GM19397 (cell line): ENCODE data around the gene TTLL5.

Source experiments
- ATAC-seq: cut with Tn5 transposase; IDR thresholded peaks from one replicate; pipeline ENCODE4 v1.9.1; 2021; ENCODE audit warnings: mild to moderate bottlenecking, moderate library complexity; ENCODE audit not compliant: unreplicated experiment

Gene TTLL5

DNA sequence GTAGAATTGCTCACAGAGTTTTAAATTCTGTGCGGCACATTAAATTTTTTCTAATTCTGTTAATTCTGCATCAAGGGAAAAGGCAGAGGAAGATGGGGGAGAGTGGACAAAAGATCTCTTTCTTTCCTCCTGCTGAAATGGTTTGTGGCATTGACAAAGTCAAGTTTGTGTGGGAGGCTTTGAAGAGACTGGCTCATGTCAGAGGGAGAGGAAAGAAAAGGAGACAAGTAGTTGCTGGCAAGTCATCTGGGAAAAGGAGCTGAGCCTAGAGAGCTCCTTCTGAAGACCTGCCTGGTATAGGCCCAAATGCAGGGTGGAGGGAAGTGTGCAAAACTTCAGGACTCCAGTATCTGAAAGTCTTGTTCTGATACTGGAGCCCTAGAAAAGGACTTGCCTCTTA lies 36.3 kb downstream of the TTLL5 start:
- no peak for ATAC-seq

- no peak for ATAC-seq
These were observed 36.9 kb downstream of the TTLL5 start for GRCh38 chr14:75697918-75698317.

DNA sequence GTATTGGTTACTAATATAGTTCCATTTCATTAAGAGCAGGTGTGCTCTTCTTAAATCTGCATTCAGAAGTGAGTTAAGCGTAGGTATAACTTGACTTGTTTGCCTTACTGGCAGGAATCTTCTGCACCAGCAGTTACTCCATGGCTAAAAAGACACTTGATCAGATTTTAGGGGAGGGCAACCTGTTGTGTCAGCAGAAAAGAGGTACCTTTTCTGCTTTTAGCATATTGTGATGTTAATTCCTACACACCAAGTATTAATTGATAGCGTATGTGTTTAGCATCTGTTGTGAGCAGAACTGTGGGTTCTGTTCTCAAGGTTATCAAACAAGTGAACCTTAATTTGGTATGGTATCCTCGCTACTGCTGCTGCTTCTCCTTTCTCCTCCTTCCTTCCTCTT lies 38.3 kb downstream of the TTLL5 start:
- ATAC-seq: no peak

GRCh38 chr14:75700295-75700694 lies 39.2 kb downstream of the TTLL5 start:
- ATAC-seq: no peak

DNA sequence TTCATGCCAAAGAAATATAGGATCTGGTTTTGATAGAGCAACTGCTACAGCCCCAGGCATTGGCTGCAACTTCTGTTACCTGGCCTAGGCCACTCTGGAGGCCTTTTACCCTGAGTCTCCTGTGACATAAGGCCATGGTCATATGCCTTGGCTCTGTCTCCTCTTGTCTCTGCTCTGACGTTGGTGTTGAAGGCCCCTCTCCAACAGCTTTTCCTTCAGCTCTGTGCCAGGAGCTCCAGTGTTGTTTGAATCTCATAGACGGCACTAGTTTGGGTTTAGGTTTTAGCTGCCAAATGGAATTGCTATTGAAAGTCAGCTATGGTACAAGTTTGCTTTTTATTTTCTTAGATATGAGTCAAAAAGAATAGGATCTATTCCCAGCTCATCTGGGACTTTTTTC lies 41.1 kb downstream of the TTLL5 start:
- no peak for ATAC-seq

GRCh38 chr14:75702616-75703261 lies 41.7 kb downstream of the TTLL5 start:
- no peak for ATAC-seq

DNA sequence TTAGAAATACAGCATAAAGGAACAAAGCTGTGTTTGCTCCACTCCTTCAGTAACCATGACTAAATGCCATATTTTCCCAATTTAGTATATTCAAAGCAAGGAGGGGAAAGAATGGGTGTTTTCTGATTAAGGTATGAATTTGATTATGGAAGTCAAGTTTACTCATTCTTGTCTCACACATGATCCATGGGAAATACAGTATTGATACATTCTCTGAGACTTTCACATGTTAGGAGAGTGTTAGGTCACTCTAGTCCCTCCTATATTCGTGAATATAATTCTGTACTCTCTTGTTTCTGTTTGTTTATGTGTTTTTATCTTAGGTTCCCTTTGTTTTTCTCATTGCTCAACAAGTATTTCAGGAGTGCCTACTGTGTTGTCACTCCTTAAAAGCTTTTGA lies 42.4 kb downstream of the TTLL5 start:
- no peak for ATAC-seq

GRCh38 chr14:75705014-75705413 lies 44.0 kb downstream of the TTLL5 start:
- ATAC-seq: no peak

GRCh38 chr14:75709207-75709812 lies 48.3 kb downstream of the TTLL5 start:
- ATAC-seq: no peak

DNA sequence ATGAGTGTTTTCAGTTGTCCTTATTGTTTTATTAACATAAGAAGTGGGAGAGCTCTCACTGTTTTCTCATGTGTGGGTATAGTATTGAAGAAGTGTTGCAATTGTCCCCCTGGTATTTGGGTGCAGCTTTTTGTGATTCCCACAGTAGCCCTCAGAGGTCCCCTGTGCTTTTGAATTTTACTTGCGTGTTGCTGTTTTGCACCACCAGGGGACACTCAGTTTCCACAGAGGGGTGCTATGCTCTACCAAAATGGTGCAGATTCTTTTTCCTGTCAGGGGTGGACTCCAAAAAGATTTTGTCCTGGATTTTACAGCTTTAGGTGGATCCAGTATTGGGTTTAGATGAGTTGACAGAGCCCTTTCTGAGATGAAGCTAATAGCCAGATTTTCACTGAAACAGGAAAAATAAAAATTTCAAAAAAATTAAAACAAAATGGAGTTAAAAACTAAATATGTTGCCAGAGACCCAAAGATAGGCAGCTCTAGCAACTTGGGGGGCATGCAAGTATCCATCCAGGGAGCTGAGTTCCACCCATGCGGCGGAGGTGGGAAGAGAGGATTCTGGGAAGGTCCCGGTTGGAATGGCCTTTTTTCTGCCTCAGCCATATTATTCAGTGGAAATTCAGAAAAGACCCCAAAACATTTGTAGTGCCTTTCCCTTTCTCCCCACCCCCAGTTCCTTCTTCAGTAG lies 50.2 kb downstream of the TTLL5 start:
- no peak for ATAC-seq

DNA sequence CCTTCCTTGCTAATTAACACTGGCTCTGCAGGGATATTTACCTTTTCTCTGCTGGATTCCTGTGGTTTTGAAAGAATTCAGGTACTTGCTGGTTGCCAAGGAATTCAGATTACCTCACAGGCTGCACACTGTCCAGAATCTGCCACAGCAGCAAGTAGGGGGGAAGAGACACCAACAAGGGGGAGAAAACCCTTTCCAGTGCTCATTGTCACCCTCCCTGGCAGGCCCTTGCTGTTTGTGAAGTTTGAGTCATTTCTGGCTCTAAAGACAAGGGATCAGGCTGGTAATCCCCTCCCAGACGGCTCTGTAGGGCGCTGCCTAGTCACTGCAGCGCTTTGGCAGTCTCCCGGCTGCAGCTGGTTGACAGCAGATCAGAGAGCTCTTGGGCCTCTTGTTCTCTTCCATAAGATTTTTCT lies 50.8 kb downstream of the TTLL5 start:
- no peak for ATAC-seq

GRCh38 chr14:75714991-75715390 lies 53.9 kb downstream of the TTLL5 start:
- no peak for ATAC-seq

DNA sequence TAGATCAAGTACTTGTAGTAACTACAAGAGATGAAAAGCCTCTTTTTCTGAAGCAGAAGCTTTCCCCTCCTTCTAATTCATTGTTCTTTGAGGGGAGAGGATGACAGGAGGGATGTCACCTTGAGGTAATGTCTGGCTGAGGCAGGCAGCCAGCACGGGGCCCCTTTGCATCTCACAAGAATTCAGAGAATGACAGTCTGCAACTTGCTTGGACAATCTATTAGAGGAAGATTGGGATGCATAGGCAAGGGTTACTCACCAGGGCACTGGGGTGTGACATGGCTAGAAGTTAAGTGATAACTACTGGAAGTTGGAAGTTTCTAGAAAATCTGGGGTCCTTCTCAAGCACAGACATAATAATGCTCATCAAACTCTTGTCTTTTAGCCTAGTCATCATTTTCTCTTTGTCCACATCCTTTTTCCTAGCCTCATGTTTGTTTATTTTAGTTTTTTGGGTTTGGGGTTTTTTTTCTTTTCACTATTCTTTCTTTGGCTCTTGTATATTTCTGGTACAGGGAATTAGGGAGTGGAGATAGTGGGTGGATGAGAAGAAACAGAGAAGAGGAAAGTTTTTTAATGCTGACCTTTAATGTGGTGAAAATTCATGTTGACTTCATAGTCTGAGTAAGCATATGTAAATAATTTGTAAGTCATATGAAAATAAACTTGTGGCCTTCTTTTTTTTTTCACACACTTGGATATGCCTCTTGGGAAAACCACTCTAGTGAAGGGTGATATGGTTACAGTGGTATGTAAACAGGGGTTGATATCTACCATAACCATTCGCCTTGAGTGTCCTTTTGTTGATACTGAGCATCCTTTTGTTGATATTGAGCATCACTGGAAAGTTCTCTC lies 55.1 kb downstream of the TTLL5 start:
- no peak for ATAC-seq

DNA sequence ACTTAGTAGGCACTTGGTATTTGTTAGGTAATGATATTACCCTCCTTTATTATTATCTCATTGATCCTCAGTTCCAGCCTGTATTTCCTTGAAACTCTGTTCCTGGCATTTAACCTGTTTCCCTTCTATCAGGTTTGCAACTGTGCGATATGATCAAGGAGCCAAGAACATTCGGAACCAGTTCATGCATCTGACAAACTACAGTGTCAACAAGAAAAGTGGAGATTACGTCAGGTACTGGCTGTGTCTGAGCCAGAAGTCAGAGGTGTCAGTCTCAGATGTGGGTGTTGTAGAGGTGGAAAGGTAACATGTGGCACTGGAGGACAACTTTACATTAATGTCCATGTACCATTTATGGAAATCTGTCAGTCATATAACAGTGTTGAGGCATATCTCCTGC lies 56.7 kb downstream of the TTLL5 start:
- ATAC-seq: no peak

GRCh38 chr14:75718199-75718598 lies 57.2 kb downstream of the TTLL5 start:
- no peak for ATAC-seq

DNA sequence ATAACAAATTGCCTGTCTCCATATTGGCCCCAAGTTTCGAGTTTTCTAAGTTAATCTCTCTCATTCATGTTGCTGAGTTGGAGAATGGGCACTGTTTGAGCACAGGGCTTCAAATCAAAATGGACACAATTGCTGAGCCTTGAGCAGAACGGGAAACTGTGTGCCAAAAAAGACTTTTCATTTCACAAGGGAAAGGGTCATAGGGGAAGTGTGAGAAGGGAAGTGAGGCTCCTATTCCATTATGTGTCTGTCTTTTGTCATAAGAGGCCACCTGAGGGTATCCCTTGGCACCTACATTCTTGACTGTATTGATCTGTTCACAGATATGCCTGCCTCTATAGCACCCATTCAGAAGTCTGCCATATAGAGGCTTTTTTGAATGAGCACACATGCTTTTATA lies 59.1 kb downstream of the TTLL5 start:
- ATAC-seq: no peak

- no peak for ATAC-seq
These were observed 59.9 kb downstream of the TTLL5 start for GRCh38 chr14:75720842-75721498.

DNA sequence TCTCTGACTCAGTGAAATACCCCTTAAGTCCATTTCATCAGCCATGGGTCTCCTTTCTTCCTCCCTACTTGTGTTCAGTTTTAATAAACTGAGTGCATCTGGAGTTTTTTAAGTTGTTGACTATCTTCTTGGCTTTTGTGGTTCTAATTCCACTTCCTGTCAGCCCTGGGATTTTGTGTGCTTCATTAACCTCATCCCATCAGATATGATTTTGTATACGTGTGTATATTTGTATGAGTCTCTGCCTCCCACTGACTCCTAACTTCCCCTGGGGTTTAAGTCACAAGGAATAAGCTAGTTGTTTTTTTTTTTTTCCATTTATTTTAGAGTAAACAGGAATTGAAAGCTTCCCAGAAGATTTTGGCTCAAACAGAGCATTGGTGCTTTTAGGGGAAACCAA lies 62.7 kb downstream of the TTLL5 start:
- ATAC-seq: no peak

DNA sequence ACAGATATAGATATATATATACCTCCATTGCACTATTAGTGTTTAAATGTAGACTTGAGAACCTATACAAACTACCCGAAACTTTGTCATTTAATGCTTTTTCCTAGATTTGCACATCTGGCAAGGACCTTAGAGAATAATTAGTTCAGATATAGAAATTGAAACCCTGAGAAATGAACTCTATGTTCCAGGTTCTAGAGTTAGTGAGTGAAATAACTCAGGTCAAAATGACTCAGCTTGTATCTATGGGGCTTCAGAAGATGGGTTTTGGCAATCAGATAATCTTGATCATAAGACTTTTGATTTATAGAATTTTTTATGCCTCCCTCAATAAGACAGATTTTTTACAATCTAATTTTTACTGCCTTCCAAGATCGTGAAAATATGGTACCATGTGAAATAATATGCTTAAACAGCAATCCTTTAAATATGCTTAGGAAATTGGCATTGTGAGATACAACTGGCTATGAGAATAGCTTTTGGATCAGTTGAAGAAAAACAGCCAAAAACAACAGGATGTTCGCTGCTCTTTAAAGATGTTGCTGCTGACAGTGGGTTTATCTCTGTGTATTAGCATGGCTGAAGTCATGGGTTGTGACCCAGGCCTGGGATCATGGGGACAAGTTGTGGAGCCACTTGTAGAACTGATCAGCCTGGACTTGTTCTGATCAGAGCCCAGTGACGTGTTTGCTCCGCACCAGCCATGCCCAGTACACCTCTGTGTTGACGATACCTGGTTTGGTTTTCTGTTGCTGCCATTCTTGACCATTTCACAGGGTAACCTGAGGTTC lies 63.6 kb downstream of the TTLL5 start:
- no peak for ATAC-seq

- no peak for ATAC-seq
These were observed 64.4 kb downstream of the TTLL5 start for GRCh38 chr14:75725481-75725880.
